ENCODE results near the gene HELT. TPM values are rescaled to one million over a fixed set of nuclear protein-coding genes. Genes with fewer than 3 reads are reported as not detected.

Gene HELT
- total and polyA plus RNA-seq, 10 of the 15 experiments (the other 5 are each of a cell fraction or from before 2014, with no cell fraction given), result not detected

DNA sequence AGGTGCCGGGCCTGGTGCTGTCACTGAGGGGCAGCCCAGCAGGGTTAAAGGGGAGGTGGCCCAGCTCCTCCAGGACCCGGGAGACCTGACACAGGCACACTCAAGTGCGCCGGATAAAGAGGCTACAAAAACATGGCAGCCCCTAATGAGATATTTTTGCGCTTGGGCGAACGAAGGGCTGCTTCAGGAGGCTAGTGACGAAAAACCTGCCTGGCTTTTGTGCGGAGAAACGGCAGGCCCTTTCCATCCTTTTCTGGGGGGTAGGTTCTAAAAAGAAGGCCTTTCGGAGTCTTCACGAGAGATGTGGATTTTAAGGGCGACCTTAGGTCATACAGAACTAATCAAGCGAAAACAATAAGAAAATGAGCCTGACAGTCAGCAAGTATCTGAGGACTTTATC lies 35.5 kb downstream of the HELT start (continued):
- TF ChIP-seq FOXK2 (IDR thresholded peaks at IDR 0.05), result no peak

DNA sequence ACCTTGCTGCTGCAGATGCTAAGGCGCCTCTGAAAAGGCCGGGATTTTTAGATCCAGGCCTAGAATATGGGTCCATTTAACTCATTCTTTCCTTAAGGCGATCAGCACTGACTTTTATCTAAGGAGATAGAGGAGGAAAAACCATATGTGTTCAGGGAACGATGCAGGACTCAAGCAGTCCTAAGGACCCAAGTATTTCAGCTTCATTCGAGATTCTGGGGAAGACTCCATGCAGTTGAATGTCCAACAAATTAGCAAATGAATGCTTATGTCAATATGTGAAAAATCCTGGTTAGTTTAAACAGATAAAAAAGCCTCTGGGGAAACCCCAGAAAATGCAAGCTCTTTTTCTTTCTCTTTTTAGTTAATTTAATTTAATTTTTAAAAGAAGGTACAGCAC lies 36.0 kb downstream of the HELT start:
- ATAC-seq (no peak), DNase-seq (ENCODE audit: low read depth, low spot score) (no peak), FAIRE-seq (no peak)
- no peaks in the 10 kb centered on the region for H3K36me3 ChIP-seq (ENCODE audit: control insufficient read depth in 2 of 2, insufficient read depth in 2 of 2, low read length in 1 of 2)
- H2AFZ ChIP-seq (ENCODE audit: control insufficient read depth, low read depth, low read length), result no peak overlapping the region
- SMC1A ChIA-PET (ENCODE audit: uncharacterized antibody, unreplicated experiment), result interaction anchor here (1.0 kb wide), 1 partner anchor 18 kb away, joined by 3 read pairs; no protein-coding TSS in a partner anchor
- H3K27ac ChIP-seq (ENCODE audit: control insufficient read depth, insufficient read depth), result no peak overlapping the region
- H3K4me1 ChIP-seq (ENCODE audit: control insufficient read depth, insufficient read depth, low read length), result no peaks in the 10 kb centered on the region
- H3K4me2 ChIP-seq (ENCODE audit: control insufficient read depth, insufficient read depth), result no peak overlapping the region
- intact Hi-C loops (cut with micrococcal nuclease; ENCODE audit: unreplicated experiment) (no loop called here), in situ Hi-C loops (cut with MboI) (loop anchor here (10.0 kb wide), 1 partner anchor 59 kb away; no protein-coding TSS in a partner anchor)
- no peaks in the 10 kb centered on the region for H4K20me1 ChIP-seq (ENCODE audit: control insufficient read depth, insufficient read depth)
- RAD21 ChIA-PET (ENCODE audit: unreplicated experiment), result no interaction called here
- peaks cover 3% of the 10 kb centered on the region in 2 experiments; a peak in 3 of 4 replicates for H3K27me3 ChIP-seq (replicated peaks in 1 of 2; ENCODE audit: control insufficient read depth in 2 of 2, insufficient read depth in 2 of 2, low read length in 1 of 2)
- no peaks in the 10 kb centered on the region for H3K79me2 ChIP-seq (ENCODE audit: control insufficient read depth, insufficient read depth, low read length)
- WGBS (ENCODE audit: insufficient coverage, insufficient replicate concordance, low lambda C conversion rate, missing lambda C conversion rate), result 40% methylated on average over 5 of the region's 5 CpGs
- no peak overlapping the region for H3K4me3 ChIP-seq
- no peak overlapping the region for H3K9ac ChIP-seq (ENCODE audit: control insufficient read depth, insufficient read depth, low read length)
- no TSS peak for BruUV-seq (replicated peaks)
- CTCF ChIA-PET, result no interaction called here
- no peaks in the 10 kb centered on the region for H3K9me3 ChIP-seq (replicated peaks; ENCODE audit: control insufficient read depth, insufficient read depth, low read length)
- TF ChIP-seq ZSCAN29 (IDR thresholded peaks at IDR 0.05) (no peak), RAD51 (IDR thresholded peaks at IDR 0.05) (no peak), RCOR1 (conservative IDR thresholded peaks at IDR 0.05; ENCODE audit: low read depth, low read length) (no peak), RUNX3 (IDR thresholded peaks at IDR 0.05; ENCODE audit: low read length) (no peak), TCF7 (IDR thresholded peaks at IDR 0.05; ENCODE audit: borderline replicate concordance) (no peak), FOXM1 (IDR thresholded peaks at IDR 0.05; ENCODE audit: low read depth, low read length) (no peak)
- TF ChIP-seq, protein P1, sequence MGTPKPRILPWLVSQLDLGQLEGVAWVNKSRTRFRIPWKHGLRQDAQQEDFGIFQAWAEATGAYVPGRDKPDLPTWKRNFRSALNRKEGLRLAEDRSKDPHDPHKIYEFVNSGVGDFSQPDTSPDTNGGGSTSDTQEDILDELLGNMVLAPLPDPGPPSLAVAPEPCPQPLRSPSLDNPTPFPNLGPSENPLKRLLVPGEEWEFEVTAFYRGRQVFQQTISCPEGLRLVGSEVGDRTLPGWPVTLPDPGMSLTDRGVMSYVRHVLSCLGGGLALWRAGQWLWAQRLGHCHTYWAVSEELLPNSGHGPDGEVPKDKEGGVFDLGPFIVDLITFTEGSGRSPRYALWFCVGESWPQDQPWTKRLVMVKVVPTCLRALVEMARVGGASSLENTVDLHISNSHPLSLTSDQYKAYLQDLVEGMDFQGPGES (IDR thresholded peaks at IDR 0.05), result no peak
- TF ChIP-seq, protein P2, sequence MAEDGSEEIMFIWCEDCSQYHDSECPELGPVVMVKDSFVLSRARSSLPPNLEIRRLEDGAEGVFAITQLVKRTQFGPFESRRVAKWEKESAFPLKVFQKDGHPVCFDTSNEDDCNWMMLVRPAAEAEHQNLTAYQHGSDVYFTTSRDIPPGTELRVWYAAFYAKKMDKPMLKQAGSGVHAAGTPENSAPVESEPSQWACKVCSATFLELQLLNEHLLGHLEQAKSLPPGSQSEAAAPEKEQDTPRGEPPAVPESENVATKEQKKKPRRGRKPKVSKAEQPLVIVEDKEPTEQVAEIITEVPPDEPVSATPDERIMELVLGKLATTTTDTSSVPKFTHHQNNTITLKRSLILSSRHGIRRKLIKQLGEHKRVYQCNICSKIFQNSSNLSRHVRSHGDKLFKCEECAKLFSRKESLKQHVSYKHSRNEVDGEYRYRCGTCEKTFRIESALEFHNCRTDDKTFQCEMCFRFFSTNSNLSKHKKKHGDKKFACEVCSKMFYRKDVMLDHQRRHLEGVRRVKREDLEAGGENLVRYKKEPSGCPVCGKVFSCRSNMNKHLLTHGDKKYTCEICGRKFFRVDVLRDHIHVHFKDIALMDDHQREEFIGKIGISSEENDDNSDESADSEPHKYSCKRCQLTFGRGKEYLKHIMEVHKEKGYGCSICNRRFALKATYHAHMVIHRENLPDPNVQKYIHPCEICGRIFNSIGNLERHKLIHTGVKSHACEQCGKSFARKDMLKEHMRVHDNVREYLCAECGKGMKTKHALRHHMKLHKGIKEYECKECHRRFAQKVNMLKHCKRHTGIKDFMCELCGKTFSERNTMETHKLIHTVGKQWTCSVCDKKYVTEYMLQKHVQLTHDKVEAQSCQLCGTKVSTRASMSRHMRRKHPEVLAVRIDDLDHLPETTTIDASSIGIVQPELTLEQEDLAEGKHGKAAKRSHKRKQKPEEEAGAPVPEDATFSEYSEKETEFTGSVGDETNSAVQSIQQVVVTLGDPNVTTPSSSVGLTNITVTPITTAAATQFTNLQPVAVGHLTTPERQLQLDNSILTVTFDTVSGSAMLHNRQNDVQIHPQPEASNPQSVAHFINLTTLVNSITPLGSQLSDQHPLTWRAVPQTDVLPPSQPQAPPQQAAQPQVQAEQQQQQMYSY (CRISPR knock-in tag; IDR thresholded peaks at IDR 0.05), result no peak
- POLR2A ChIA-PET, result no interaction called here

All from GM12878 (cell line).